Measurements from ENCODE around the gene PTOV1.

The PTOV1 gene

GRCh38 chr19:49849433-49850220 is 1.3 kb upstream of the PTOV1 start:
- TF ChIP-seq CTCF (IDR thresholded peaks at IDR 0.05), result no peak

GRCh38 chr19:49850221-49850486 is 805 bp upstream of the PTOV1 start:
- TF ChIP-seq CTCF (IDR thresholded peaks at IDR 0.05), result no peak

GRCh38 chr19:49851456-49852259 is 699 bp downstream of the PTOV1 start:
- TF ChIP-seq CTCF (IDR thresholded peaks at IDR 0.05), result no peak

GRCh38 chr19:49852631-49853126 is 1.7 kb downstream of the PTOV1 start:
- TF ChIP-seq CTCF (IDR thresholded peaks at IDR 0.05), result no peak

GRCh38 chr19:49853852-49854377 is 3.0 kb downstream of the PTOV1 start:
- no peak for TF ChIP-seq CTCF (IDR thresholded peaks at IDR 0.05)

DNA sequence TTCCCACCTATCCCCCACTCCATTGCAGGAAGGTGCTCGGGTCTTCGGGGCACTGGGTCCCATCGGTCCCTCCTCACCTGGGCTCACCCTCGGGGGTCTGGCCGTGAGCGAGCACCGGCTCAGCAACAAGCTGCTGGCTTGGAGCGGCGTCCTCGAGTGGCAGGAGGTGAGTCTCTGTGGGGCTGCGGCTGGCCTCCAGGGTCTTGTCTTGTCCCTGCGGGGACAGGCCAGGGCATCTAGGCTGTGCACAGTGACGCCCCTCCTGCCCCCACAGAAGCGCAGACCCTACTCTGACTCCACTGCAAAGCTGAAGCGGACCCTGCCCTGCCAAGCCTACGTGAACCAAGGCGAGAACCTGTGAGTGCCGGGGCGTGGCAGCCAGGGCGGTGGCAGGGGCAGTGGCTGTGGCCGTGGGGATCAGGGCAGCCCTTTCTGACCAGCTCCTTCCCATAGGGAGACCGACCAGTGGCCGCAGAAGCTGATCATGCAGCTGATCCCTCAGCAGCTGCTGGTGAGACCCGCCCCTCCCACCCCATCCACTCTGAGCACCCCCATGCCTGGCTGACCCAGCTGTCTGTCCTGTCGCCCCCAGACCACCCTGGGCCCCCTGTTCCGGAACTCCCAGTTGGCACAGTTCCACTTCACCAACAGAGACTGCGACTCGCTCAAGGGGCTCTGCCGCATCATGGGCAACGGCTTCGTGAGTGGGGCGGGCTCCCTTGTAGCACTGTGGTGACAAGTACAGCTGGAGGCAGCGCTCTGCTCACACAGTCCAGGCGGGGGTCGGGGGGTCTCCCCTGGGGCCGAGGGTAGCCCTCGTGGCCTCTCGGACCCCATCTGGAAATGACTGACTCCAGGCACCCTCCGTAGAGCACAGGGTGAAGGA is 3.7 kb downstream of the PTOV1 start:
- no peak for TF ChIP-seq CTCF (IDR thresholded peaks at IDR 0.05)

- no peak for TF ChIP-seq CTCF (IDR thresholded peaks at IDR 0.05)
Observed at GRCh38 chr19:49855277-49855675, 4.3 kb downstream of the PTOV1 start.

All from LNCAP (cell line).